Trophoblast cell (in vitro differentiated cells and primary cell): ENCODE results near the gene PLEKHJ1.
A peak's percentile ranks its signal among the peaks of the same experiment; 100 is the strongest.

Experiments
- DNase-seq, 2 donors: peaks; one replicate each; pipeline ENCODE4 v3.0.0-alpha.2; 2016
- H2AFZ ChIP-seq: 2 replicates; pipeline ENCODE4 v1.6.1; 2013; ENCODE audit warnings: low read length, moderate library complexity, mild to moderate bottlenecking; ENCODE audit not compliant: insufficient read depth, poor library complexity
- H2AK5ac ChIP-seq: 2 replicates; pipeline ENCODE4 v1.6.1; 2013; ENCODE audit warnings: mild to moderate bottlenecking, low read length
- H2BK120ac ChIP-seq: 2 replicates; pipeline ENCODE4 v1.6.1; 2013; ENCODE audit warnings: low read length, mild to moderate bottlenecking, moderate library complexity; ENCODE audit not compliant: insufficient read depth, poor library complexity
- H2BK12ac ChIP-seq: 2 replicates; pipeline ENCODE4 v1.6.1; 2013; ENCODE audit warnings: mild to moderate bottlenecking, low read length, moderate library complexity
- H2BK5ac ChIP-seq: 2 replicates; pipeline ENCODE4 v1.6.1; 2013; ENCODE audit warnings: low read length, low read depth, moderate library complexity, mild to moderate bottlenecking; ENCODE audit not compliant: poor library complexity
- H3K14ac ChIP-seq: 2 replicates; pipeline ENCODE4 v1.6.1; 2013; ENCODE audit warnings: mild to moderate bottlenecking, low read length
- H3K18ac ChIP-seq: 2 replicates; pipeline ENCODE4 v1.6.1; 2013; ENCODE audit warnings: mild to moderate bottlenecking, low read length
- H3K23ac ChIP-seq: 2 replicates; pipeline ENCODE4 v1.6.1; 2013; ENCODE audit warnings: low read length
- H3K27ac ChIP-seq: 2 replicates; pipeline ENCODE4 v1.5.1; 2013; ENCODE audit warnings: low read depth, mild to moderate bottlenecking, inconsistent platforms, low read length, moderate library complexity
- H3K27me3 ChIP-seq: 2 replicates; pipeline ENCODE4 v1.6.1; 2013; ENCODE audit warnings: inconsistent platforms, mild to moderate bottlenecking, low read length, moderate library complexity; ENCODE audit not compliant: insufficient read depth
- H3K36me3 ChIP-seq, 2 experiments: 1 replicate in 1 of 2; 2 replicates in 1 of 2; pipeline ENCODE4 v1.6.1; 2013; ENCODE audit warnings: low read length in 2 of 2, mild to moderate bottlenecking in 2 of 2, moderate library complexity in 1 of 2; ENCODE audit not compliant: insufficient read depth in 2 of 2, control insufficient read depth in 1 of 2
- H3K4ac ChIP-seq: 2 replicates; pipeline ENCODE4 v1.6.1; 2013; ENCODE audit warnings: low read depth, mild to moderate bottlenecking, low read length, moderate library complexity
- H3K4me1 ChIP-seq, 2 experiments: 1 replicate in 1 of 2; 2 replicates in 1 of 2; pipeline ENCODE4 v1.6.1; 2013; ENCODE audit warnings: low read length in 2 of 2, mild to moderate bottlenecking in 2 of 2, moderate library complexity in 1 of 2; ENCODE audit not compliant: insufficient read depth in 2 of 2, control insufficient read depth in 1 of 2
- H3K4me2 ChIP-seq: 2 replicates; pipeline ENCODE4 v1.6.1; 2013; ENCODE audit warnings: inconsistent platforms, mild to moderate bottlenecking, low read length, moderate library complexity
- H3K4me3 ChIP-seq: 2 replicates; pipeline ENCODE4 v1.5.1; 2013; ENCODE audit warnings: mild to moderate bottlenecking, low read depth, low read length, inconsistent platforms
- H3K79me1 ChIP-seq: one replicate; pipeline ENCODE4 v1.6.1; 2013; ENCODE audit warnings: low read length
- H3K79me2 ChIP-seq: 2 replicates; pipeline ENCODE4 v1.6.1; 2013; ENCODE audit warnings: low read length, mild to moderate bottlenecking; ENCODE audit not compliant: control insufficient read depth, insufficient read depth, poor library complexity
- H3K9ac ChIP-seq: 2 replicates; pipeline ENCODE4 v1.6.1; 2013; ENCODE audit warnings: mild to moderate bottlenecking, low read length
- H3K9me3 ChIP-seq: 2 replicates; pipeline ENCODE4 v1.6.1; 2013; ENCODE audit warnings: low read depth, mild to moderate bottlenecking, control low read depth, inconsistent platforms, low read length; ENCODE audit not compliant: insufficient read depth
- H4K12ac ChIP-seq: 2 replicates; pipeline ENCODE4 v1.6.1; 2013; ENCODE audit warnings: low read depth, mild to moderate bottlenecking, low read length, moderate library complexity
- H4K8ac ChIP-seq: 2 replicates; pipeline ENCODE4 v1.6.1; 2013; ENCODE audit warnings: low read depth, mild to moderate bottlenecking, low read length, moderate library complexity
- H4K91ac ChIP-seq: one replicate; pipeline ENCODE4 v1.6.1; 2013; ENCODE audit warnings: low read depth, mild to moderate bottlenecking, low read length, moderate library complexity
- WGBS: extraction: QIAGEN DNeasy Blood & Tissue Kit; methylation state at CpG from one replicate; pipeline ENCODE4 v1.1.7; 2013; ENCODE audit warnings: missing lambda C conversion rate; ENCODE audit not compliant: insufficient read length, insufficient coverage; ENCODE audit errors: extremely low coverage; 5-methylcytosine and 5-hydroxymethylcytosine counted together

Gene PLEKHJ1

GRCh38 chr19:2209408-2209807, 26.7 kb downstream of the PLEKHJ1 start:
- H3K79me2 ChIP-seq = no peaks in the 10 kb centered on the region
- H3K4me2 ChIP-seq = no peak overlapping the region
- H3K9me3 ChIP-seq = peaks cover 2% of the 10 kb centered on the region
- no peak overlapping the region for H3K23ac ChIP-seq
- H2BK5ac ChIP-seq = no peak overlapping the region
- H3K4ac ChIP-seq = no peak overlapping the region
- H4K91ac ChIP-seq = no peak overlapping the region
- H2AFZ ChIP-seq = no peak overlapping the region
- no peak overlapping the region for H4K12ac ChIP-seq
- no peaks in the 10 kb centered on the region for H3K27me3 ChIP-seq
- H3K4me1 ChIP-seq = no peaks in the 10 kb centered on the region
- H3K27ac ChIP-seq = no peak overlapping the region
- no peaks in the 10 kb centered on the region for H3K79me1 ChIP-seq
- no peak overlapping the region for H4K8ac ChIP-seq
- DNase-seq = no peak
- no peak overlapping the region for H3K18ac ChIP-seq
- H3K14ac ChIP-seq = no peak overlapping the region
- no peak overlapping the region for H2BK120ac ChIP-seq
- no peak overlapping the region for H2AK5ac ChIP-seq
- peaks cover 54 to 63% of the 10 kb centered on the region in 2 experiments for H3K36me3 ChIP-seq
- no peak overlapping the region for H2BK12ac ChIP-seq
- no CpG with 5 or more reads among the region's 17 CpGs for WGBS
- no peak overlapping the region for H3K9ac ChIP-seq
- H3K4me3 ChIP-seq = no peak overlapping the region

DNA sequence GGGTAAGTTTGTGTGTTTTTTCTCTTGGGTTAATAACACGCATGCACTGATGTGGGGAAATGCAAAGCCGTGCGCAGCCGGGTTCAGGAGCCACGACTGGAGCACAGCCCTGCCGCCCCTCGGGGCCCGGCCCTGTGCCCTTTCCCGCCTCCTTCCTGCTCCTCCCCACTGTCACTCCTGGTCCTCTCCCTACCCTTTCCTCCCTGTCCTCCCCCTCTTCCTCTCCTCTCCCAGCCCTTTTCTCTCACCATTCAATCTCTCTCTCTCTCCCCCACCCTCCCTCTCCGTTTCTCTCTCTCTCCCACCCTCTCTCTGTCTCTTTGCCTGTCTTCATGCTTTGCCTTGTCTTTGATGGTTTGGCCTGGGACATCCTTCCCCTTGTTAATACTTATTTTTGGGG, 27.2 kb downstream of the PLEKHJ1 start:
- H3K14ac ChIP-seq = no peak overlapping the region
- 100% methylated on average over 1 of the region's 10 CpGs for WGBS
- H3K9me3 ChIP-seq = peaks cover 5% of the 10 kb centered on the region
- no peak overlapping the region for H3K9ac ChIP-seq
- no peak overlapping the region for H2AFZ ChIP-seq
- H3K23ac ChIP-seq = no peak overlapping the region
- H3K4ac ChIP-seq = no peak overlapping the region
- no peak overlapping the region for H2BK120ac ChIP-seq
- H3K36me3 ChIP-seq = peaks cover 54 to 63% of the 10 kb centered on the region in 2 experiments
- no peaks in the 10 kb centered on the region for H3K27me3 ChIP-seq
- no peaks in the 10 kb centered on the region for H3K79me2 ChIP-seq
- H4K91ac ChIP-seq = no peak overlapping the region
- DNase-seq = no peak
- H3K4me1 ChIP-seq = no peaks in the 10 kb centered on the region
- H2AK5ac ChIP-seq = no peak overlapping the region
- no peak overlapping the region for H3K18ac ChIP-seq
- no peaks in the 10 kb centered on the region for H3K79me1 ChIP-seq
- no peak overlapping the region for H4K12ac ChIP-seq
- H2BK12ac ChIP-seq = no peak overlapping the region
- H3K4me2 ChIP-seq = no peak overlapping the region
- H4K8ac ChIP-seq = no peak overlapping the region
- H3K4me3 ChIP-seq = no peak overlapping the region
- no peak overlapping the region for H2BK5ac ChIP-seq
- no peak overlapping the region for H3K27ac ChIP-seq

DNA sequence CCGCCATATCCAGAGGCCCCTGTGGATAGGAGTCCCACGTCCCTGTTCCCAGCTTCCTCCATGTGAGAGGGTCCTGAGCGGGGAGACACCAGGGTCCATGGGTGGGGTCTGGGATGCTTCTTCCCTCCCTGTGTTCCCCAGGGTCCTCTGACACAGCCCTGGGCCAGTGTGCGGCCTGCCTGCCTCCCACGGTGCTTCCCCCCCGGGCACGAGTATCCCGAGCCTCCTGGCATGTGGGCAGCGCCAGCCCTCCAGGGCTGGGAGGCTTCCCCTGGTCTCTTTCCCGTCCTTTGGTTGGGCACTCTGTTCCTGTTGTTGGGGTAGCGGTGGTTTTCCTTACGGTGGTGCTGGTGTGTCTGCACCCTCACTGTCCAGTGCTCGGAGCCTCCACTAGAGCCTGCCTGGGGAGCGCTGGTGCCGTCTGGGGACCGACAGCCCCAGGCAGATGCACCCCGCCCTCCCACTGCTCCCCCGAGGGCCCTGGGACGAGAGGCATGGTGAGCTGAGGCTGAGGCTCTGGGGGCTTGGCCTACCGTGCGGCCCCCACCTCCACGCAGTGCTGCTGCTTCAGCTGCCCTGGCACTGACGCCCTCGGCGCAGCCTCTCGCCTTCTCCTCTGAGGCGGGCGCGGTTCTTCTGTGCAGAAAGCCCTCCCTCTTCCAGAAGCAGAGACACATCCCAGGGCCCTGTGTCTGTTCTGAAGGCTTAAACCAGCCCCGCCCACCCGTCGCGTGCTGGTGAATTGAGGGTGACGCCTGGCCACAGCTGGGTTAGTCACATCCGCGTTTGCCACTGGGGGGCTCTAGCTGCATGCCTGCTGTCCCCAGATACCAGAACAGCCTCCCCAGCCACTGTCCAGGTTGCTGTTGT, 27.9 kb downstream of the PLEKHJ1 start:
- no peak overlapping the region for H2AK5ac ChIP-seq
- DNase-seq = peak in 1 of 2 donors; percentile 3
- H2BK12ac ChIP-seq = no peak overlapping the region
- H3K79me1 ChIP-seq = no peaks in the 10 kb centered on the region
- H3K18ac ChIP-seq = no peak overlapping the region
- H2BK120ac ChIP-seq = no peak overlapping the region
- no peak overlapping the region for H4K12ac ChIP-seq
- no peak overlapping the region for H3K4ac ChIP-seq
- H3K4me2 ChIP-seq = no peak overlapping the region
- no peak overlapping the region for H2BK5ac ChIP-seq
- H3K9me3 ChIP-seq = peaks cover 5% of the 10 kb centered on the region
- H3K4me1 ChIP-seq = no peaks in the 10 kb centered on the region
- H2AFZ ChIP-seq = no peak overlapping the region
- no peak overlapping the region for H4K91ac ChIP-seq
- no peaks in the 10 kb centered on the region for H3K79me2 ChIP-seq
- no peak overlapping the region for H3K27ac ChIP-seq
- no peak overlapping the region for H3K4me3 ChIP-seq
- no peak overlapping the region for H3K23ac ChIP-seq
- no peak overlapping the region for H4K8ac ChIP-seq
- peaks cover 53 to 61% of the 10 kb centered on the region in 2 experiments for H3K36me3 ChIP-seq
- no peaks in the 10 kb centered on the region for H3K27me3 ChIP-seq
- H3K9ac ChIP-seq = no peak overlapping the region
- H3K14ac ChIP-seq = no peak overlapping the region
- no CpG with 5 or more reads among the region's 36 CpGs for WGBS

GRCh38 chr19:2207008-2207407, 29.1 kb downstream of the PLEKHJ1 start:
- no peaks in the 10 kb centered on the region for H3K79me2 ChIP-seq
- no peak overlapping the region for H3K23ac ChIP-seq
- no peak overlapping the region for H4K8ac ChIP-seq
- H2BK5ac ChIP-seq = no peak overlapping the region
- H3K27me3 ChIP-seq = no peaks in the 10 kb centered on the region
- no peak overlapping the region for H2BK120ac ChIP-seq
- no peak overlapping the region for H2AK5ac ChIP-seq
- H2AFZ ChIP-seq = no peak overlapping the region
- H3K18ac ChIP-seq = no peak overlapping the region
- H3K14ac ChIP-seq = no peak overlapping the region
- H4K12ac ChIP-seq = no peak overlapping the region
- no CpG with 5 or more reads among the region's 15 CpGs for WGBS
- H2BK12ac ChIP-seq = no peak overlapping the region
- H3K4me2 ChIP-seq = no peak overlapping the region
- no peaks in the 10 kb centered on the region for H3K4me1 ChIP-seq
- no peak overlapping the region for H3K27ac ChIP-seq
- no peak overlapping the region for H3K4ac ChIP-seq
- peaks cover 5% of the 10 kb centered on the region for H3K9me3 ChIP-seq
- DNase-seq = no peak
- no peak overlapping the region for H4K91ac ChIP-seq
- H3K9ac ChIP-seq = no peak overlapping the region
- no peaks in the 10 kb centered on the region for H3K79me1 ChIP-seq
- peaks cover 47 to 58% of the 10 kb centered on the region in 2 experiments for H3K36me3 ChIP-seq
- no peak overlapping the region for H3K4me3 ChIP-seq
